ENCODE results near the gene UNC80. TPM values are rescaled to one million over a fixed set of nuclear protein-coding genes. Genes with fewer than 3 reads are reported as not detected.

The UNC80 gene
- total RNA-seq, 4 donors from 2014 or later: under 0.01 TPM; not detected in 3

DNA sequence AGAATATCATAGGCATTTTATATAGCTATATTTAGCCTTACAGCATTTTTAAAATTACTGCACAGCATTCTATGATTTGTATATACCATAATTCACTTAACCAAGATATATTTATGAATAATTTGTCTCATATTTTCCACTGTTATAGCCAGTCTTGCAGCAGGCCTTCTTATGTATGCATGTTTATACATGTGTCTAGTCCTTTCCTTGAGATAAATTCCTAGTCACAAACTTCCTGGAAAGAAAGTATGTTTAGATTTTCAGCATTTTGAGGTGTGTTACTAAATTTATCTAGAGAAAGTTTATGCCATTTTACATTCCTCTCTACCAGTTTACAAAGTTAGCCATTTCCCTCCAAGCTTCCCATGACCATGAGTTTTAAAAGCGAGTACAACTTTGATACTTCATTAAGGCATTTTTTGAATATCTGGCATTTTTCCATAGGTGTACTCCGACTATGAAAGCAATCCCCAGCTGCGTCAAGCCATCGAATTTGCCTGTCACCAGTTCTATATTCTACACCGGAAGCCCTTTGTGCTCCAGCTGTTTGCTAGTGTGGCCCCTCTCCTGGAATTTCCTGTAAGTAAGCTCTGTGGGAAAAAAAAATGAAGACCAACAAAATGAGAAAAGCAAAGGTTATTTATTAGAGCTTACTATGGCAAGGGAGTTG, 171.4 kb downstream of the UNC80 start:
- no peak for TF ChIP-seq CTCF (IDR thresholded peaks at IDR 0.05; ENCODE audit: low read depth)

DNA sequence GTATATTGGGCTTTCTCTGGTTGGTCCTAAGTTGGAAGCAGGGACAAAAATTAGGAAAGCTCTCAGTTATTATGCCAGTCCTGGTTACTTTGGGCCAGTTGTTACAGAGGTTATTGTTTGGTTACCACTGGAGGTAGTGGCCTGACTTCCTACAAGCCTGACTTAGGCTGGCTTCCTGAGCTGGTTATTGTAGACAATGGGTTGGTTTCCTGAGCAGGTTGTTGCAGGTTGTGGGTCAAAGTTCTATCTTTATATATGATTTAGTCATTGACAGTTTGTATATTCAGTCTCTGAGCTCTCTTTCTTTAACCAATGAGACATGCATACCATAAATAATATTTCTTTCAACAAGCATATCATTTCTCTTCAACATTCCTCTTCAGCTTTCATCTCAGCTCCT, 172.1 kb downstream of the UNC80 start:
- TF ChIP-seq CTCF (IDR thresholded peaks at IDR 0.05; ENCODE audit: low read depth): no peak

- TF ChIP-seq CTCF (IDR thresholded peaks at IDR 0.05; ENCODE audit: low read depth): no peak
Observed at GRCh38 chr2:209946539-209946938, 174.9 kb downstream of the UNC80 start.

- TF ChIP-seq CTCF (IDR thresholded peaks at IDR 0.05; ENCODE audit: low read depth): no peak
Observed at GRCh38 chr2:209956271-209956670, 184.6 kb downstream of the UNC80 start.

- no peak for TF ChIP-seq CTCF (IDR thresholded peaks at IDR 0.05; ENCODE audit: low read depth)
Observed at GRCh38 chr2:209958016-209958415, 186.4 kb downstream of the UNC80 start.

- TF ChIP-seq CTCF (IDR thresholded peaks at IDR 0.05; ENCODE audit: low read depth): no peak
Observed at GRCh38 chr2:209960045-209960444, 188.4 kb downstream of the UNC80 start.

GRCh38 chr2:209960676-209961630, 189.3 kb downstream of the UNC80 start:
- TF ChIP-seq CTCF (IDR thresholded peaks at IDR 0.05; ENCODE audit: low read depth): no peak
